GM06990 (cell line): ENCODE data around the gene RSPO1.
"Not testable (repeated sequence)": the region's sequence is repeated elsewhere in the genome, so short reads cannot be mapped to it uniquely, and the experiment has no call there.

ENCODE experiments used
- DNase-seq: peaks from one replicate; pipeline ENCODE4 v3.0.0-alpha.2; 2011; ENCODE audit not compliant: insufficient read length; ENCODE audit errors: extremely low read depth
- H3K27me3 ChIP-seq: replicated peaks from 2 replicates; pipeline ENCODE4 v1.6.0; 2011; ENCODE audit warnings: low read length; ENCODE audit not compliant: control insufficient read depth, insufficient read depth
- H3K36me3 ChIP-seq: 2 replicates; pipeline ENCODE4 v1.5.1; 2011; ENCODE audit warnings: low read length; ENCODE audit not compliant: control insufficient read depth, insufficient read depth
- H3K4me3 ChIP-seq: replicated peaks from 2 replicates; pipeline ENCODE4 v1.5.1; 2011; ENCODE audit warnings: low read depth, mild to moderate bottlenecking, control low read depth, low read length
- CTCF ChIP-seq: IDR thresholded peaks from 2 replicates; pipeline ENCODE4 v1.5.1; 2011; ENCODE audit warnings: low read length, control low read depth, mild to moderate bottlenecking, inconsistent platforms; ENCODE audit not compliant: insufficient read depth, poor library complexity, severe bottlenecking

The RSPO1 gene

GRCh38 chr1:37634244-37634991, at the start of gene RSPO1:
RSPO1 (minus strand) TSS chr1:37634892; CDS start chr1:37629661, 5,231 bp downstream.
- no peak for TF ChIP-seq CTCF

GRCh38 chr1:37684182-37684581, 49.5 kb upstream of the RSPO1 start:
- DNase-seq, H3K4me3 ChIP-seq, H3K27me3 ChIP-seq: not testable (repeated sequence)
- peaks cover 12% of the 10 kb centered on the region for H3K36me3 ChIP-seq

More at GRCh38 chr1:37634244-37634991, at the start of gene RSPO1:
- no peak for DNase-seq
- H3K27me3 ChIP-seq: peaks cover 5% of the 10 kb centered on the region
- H3K36me3 ChIP-seq: no peaks in the 10 kb centered on the region
- H3K4me3 ChIP-seq: no peak within 1 kb of the TSS

GRCh38 chr1:37682334-37682987, 47.8 kb upstream of the RSPO1 start:
- H3K4me3 ChIP-seq: no peak overlapping the region
- peak; percentile 83 for TF ChIP-seq CTCF
- no peaks in the 10 kb centered on the region for H3K27me3 ChIP-seq
- peak; percentile 22 for DNase-seq
- peaks cover 11% of the 10 kb centered on the region for H3K36me3 ChIP-seq

GRCh38 chr1:37680933-37681332, 46.2 kb upstream of the RSPO1 start:
- DNase-seq: no peak
- H3K27me3 ChIP-seq: no peaks in the 10 kb centered on the region
- peaks cover 5% of the 10 kb centered on the region for H3K36me3 ChIP-seq
- H3K4me3 ChIP-seq: no peak overlapping the region
- no peak for TF ChIP-seq CTCF

- TF ChIP-seq CTCF: no peak
- DNase-seq: no peak
- Histone ChIP-seq H3K36me3 (peaks cover 2% of the 10 kb centered on the region), H3K4me3 (no peak overlapping the region), H3K27me3 (no peaks in the 10 kb centered on the region)
Measured at GRCh38 chr1:37677808-37678207, 43.1 kb upstream of the RSPO1 start.

GRCh38 chr1:37677143-37677439, 42.4 kb upstream of the RSPO1 start:
- H3K36me3 ChIP-seq: no peaks in the 10 kb centered on the region; the same call in 1 of the 2 replicates
- no peak for DNase-seq
- H3K27me3 ChIP-seq: no peaks in the 10 kb centered on the region

More at GRCh38 chr1:37677143-37677439, 42.4 kb upstream of the RSPO1 start:
- no peak overlapping the region for H3K4me3 ChIP-seq
- no peak for TF ChIP-seq CTCF
